Thyroid gland (tissue), 4 donors: ENCODE measurements around the gene BANP. TPM values are rescaled to one million over a fixed set of nuclear protein-coding genes. Genes with fewer than 3 reads are reported as not detected.

Experiments
- DNase-seq, 2 donors: peaks; one replicate each; pipeline ENCODE4 v3.0.0-alpha.2; 2019
- H3K27ac ChIP-seq, 3 donors: fragments of 200-600 bp; sonication (generic); 1 replicate in 2 of 3; 2 replicates in 1 of 3; pipeline ENCODE4 v1.5.1; 2016 to 2019; ENCODE audit warnings: mild to moderate bottlenecking in 1 of 3, moderate library complexity in 1 of 3
- H3K27me3 ChIP-seq: fragments of 200-600 bp; sonication (generic); one replicate; pipeline ENCODE4 v1.5.1; 2019
- H3K36me3 ChIP-seq, 2 donors: fragments of 200-600 bp; sonication (generic); one replicate each; pipeline ENCODE4 v1.5.1; 2016 to 2019
- H3K4me1 ChIP-seq, 2 donors: fragments of 200-600 bp; sonication (generic); one replicate each; pipeline ENCODE4 v1.5.1; 2017 to 2019
- H3K4me3 ChIP-seq, 3 donors: fragments of 200-600 bp; sonication (generic); replicated peaks in 1 of 3; 1 replicate in 2 of 3; 2 replicates in 1 of 3; pipeline ENCODE4 v1.5.1; 2016; ENCODE audit warnings: mild to moderate bottlenecking in 1 of 3
- H3K9me3 ChIP-seq: fragments of 200-600 bp; sonication (generic); one replicate; pipeline ENCODE4 v1.5.1; 2017
- POLR2A ChIP-seq, 2 donors: fragments of 450-650 bp; IDR thresholded peaks; one replicate each; pipeline ENCODE4 v1.6.1; 2017; ENCODE audit warnings: antibody characterized with exemption in 2 of 2, mild to moderate bottlenecking in 2 of 2, moderate library complexity in 1 of 2
- WGBS, 2 donors: methylation state at CpG; one replicate each; pipeline ENCODE4 v1.1.5; 2017; 5-methylcytosine and 5-hydroxymethylcytosine counted together
- intact Hi-C: fragments of 100-400 bp; cut with DNase I; formaldehyde crosslinking; loops from one replicate; pipeline ENCODE4 v1.15.1; 2023
- total RNA-seq, 4 donors: library from RNA; depleted of rRNA; stranded (reverse); fragments of >200 nt; gene quantifications; one replicate each; pipeline ENCODE4 v1.2.3, GENCODE V29; 2016
- TF ChIP-seq, protein P1 (sequence below), 6 experiments: fragments of 200-600 bp in 3 of 6; fragments of 450-650 bp in 3 of 6; sonication (generic) in 3 of 6; IDR thresholded peaks; one replicate each; pipeline ENCODE4 v1.5.1; 2016 to 2019; ENCODE audit warnings: antibody characterized with exemption in 6 of 6, mild to moderate bottlenecking in 2 of 6, inconsistent platforms in 1 of 6, moderate library complexity in 1 of 6

The BANP gene
- total RNA-seq, 4 donors from 2014 or later = 22.8 to 42.7 (median 29.8) TPM

DNA sequence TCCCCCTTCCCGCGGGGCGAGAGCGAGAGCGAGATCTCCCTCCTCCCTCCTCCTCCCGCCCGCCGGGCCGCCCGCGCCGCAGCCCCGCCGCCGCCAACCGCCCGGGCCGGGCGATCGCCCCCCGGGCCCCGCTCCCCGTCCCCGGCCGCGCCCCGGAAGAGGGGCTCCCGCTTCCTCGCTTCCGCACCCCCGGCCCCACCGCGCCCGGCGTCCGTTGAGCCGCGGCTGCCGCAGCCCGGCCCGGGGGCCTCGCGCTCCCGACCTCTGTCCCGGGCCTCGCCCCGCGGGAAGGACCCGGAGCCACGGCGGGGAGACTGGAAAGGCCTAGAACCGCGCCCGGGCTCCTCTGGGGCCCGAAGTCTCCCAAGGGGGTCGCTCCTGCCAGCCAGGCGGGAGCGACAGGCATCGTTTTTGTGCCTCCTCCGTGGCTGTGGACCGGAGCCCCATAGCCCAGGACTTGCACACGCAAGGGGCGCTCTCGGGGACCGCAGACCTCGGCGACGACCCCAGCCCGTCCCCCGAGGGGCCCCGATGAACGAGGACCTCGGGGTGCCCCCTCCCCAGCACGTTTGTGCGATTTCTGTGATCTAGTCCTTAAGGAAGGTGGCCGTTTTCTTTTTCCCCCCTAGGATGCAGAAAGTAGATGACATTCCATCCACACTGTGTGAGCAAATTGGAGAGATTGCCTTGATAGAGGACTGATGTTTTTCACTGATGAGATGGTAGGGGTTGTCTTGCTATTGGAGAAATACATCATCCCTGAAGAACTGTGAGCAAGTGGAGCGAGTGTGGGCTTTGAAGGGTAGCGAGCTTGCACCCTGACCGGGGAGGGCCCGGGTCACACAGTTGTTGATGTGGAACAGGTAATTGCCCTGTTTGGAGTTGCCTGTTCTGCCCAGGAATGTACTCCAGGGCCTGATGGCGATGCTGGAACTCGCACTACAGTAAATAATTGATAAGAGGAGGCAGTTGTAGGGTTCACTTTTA is 611 bp downstream of the BANP start:
- peak overlapping the region; percentile 37 to 91 (median 68) for H3K4me3 ChIP-seq
- peaks cover 23 to 58% of the 10 kb centered on the region in 2 donors for H3K4me1 ChIP-seq
- no peaks in the 10 kb centered on the region for H3K9me3 ChIP-seq
- intact Hi-C loops = no loop called here
- H3K27ac ChIP-seq = peak overlapping the region; percentile 86 to 98 (median 97)
- no peaks in the 10 kb centered on the region for H3K27me3 ChIP-seq
- TF ChIP-seq, protein P1, sequence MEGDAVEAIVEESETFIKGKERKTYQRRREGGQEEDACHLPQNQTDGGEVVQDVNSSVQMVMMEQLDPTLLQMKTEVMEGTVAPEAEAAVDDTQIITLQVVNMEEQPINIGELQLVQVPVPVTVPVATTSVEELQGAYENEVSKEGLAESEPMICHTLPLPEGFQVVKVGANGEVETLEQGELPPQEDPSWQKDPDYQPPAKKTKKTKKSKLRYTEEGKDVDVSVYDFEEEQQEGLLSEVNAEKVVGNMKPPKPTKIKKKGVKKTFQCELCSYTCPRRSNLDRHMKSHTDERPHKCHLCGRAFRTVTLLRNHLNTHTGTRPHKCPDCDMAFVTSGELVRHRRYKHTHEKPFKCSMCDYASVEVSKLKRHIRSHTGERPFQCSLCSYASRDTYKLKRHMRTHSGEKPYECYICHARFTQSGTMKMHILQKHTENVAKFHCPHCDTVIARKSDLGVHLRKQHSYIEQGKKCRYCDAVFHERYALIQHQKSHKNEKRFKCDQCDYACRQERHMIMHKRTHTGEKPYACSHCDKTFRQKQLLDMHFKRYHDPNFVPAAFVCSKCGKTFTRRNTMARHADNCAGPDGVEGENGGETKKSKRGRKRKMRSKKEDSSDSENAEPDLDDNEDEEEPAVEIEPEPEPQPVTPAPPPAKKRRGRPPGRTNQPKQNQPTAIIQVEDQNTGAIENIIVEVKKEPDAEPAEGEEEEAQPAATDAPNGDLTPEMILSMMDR (IDR thresholded peaks at IDR 0.05) = no peak
- TF ChIP-seq POLR2A (IDR thresholded peaks at IDR 0.05) = no peak
- WGBS, 2 donors = 2 to 6% methylated on average over 21 to 45 of the region's 82 CpGs
- peak; percentile 62 to 66 for DNase-seq
- H3K36me3 ChIP-seq = no peaks in the 10 kb centered on the region

DNA sequence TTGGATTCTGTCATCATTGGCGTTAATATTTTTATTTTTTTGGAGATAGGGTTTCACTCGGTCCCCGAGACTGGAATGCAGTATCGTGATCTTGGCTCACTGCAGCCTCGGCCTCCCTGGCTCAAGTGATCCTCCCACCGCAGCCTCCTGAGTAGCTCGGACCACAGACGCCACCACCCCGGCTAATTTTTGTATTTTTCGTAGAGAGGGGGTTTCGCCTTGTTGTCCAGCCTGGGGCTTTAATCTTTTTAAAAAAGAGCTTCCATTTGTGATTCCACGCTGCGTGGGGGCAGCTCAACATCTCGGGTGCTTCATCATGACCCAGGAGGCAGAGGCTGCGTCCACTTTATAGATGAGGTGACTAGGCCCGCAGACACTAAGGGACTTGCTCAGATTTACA is 1.5 kb downstream of the BANP start:
- intact Hi-C loops = no loop called here
- WGBS, 2 donors = 91% methylated on average over 16 of the region's 16 CpGs
- Histone ChIP-seq H3K4me1 (peaks cover 20 to 53% of the 10 kb centered on the region in 2 donors), H3K27me3 (no peaks in the 10 kb centered on the region), H3K36me3 (peaks cover 0 to 6% of the 10 kb centered on the region in 2 donors), H3K27ac (peak overlapping the region in 1 of 3 donors; percentile 97), H3K9me3 (no peaks in the 10 kb centered on the region), H3K4me3 (no peak overlapping the region)
- DNase-seq = no peak
- TF ChIP-seq, protein P1 (IDR thresholded peaks at IDR 0.05) = no peak
- no peak for TF ChIP-seq POLR2A (IDR thresholded peaks at IDR 0.05)

DNA sequence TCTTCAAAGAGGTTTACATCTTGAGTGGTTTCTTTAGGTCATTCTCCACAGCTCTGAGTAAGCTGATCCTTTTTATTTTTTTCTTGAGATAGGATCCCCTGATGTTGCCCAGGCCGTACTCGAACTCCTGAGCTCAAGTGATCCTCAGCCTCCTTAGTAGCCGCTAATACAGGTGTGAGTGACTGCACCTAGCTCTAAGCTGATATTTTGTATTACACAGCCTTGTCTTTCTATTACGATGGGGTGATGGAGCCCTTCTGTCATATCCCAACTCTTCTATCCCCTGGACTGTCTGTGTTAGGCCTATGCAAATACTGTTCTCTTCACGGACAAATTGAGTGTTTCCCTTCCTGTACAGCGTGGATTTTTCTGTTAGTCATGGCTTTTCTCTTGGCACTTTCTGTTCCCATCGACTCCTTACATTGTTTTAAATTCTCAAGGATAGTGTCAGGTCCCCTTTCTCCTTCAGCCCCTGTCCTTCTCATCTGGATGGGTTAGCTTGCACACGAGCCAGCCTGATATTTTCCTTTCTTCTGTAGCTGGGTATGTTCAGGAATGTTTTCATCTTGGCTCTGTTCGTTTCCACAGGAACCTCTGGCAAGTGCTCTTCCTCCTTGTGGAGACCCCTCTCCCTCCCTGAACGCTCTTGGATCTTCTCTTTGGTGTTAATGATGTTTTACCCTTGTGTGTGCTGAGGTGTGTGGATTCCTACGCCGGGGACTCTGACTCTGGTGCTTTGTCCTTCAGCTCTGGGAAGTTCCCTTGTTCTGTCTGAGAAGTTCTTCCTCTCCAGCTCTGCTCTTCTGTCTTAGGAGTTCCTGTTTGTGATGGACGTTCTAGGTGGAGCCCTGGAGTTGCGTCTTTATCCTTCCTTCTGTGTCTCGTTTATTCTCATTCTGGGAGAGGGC is 2.3 kb downstream of the BANP start:
- intact Hi-C loops = no loop called here
- Histone ChIP-seq H3K9me3 (no peaks in the 10 kb centered on the region), H3K27me3 (no peaks in the 10 kb centered on the region), H3K4me3 (no peak overlapping the region), H3K36me3 (peaks cover 0 to 6% of the 10 kb centered on the region in 2 donors), H3K4me1 (peaks cover 17 to 47% of the 10 kb centered on the region in 2 donors), H3K27ac (peak overlapping the region in 1 of 3 donors; percentile 66)
- DNase-seq = no peak
- TF ChIP-seq, protein P1 (IDR thresholded peaks at IDR 0.05) = no peak
- no peak for TF ChIP-seq POLR2A (IDR thresholded peaks at IDR 0.05)
- WGBS, 2 donors = 69 to 74% methylated on average over 15 of the region's 15 CpGs

DNA sequence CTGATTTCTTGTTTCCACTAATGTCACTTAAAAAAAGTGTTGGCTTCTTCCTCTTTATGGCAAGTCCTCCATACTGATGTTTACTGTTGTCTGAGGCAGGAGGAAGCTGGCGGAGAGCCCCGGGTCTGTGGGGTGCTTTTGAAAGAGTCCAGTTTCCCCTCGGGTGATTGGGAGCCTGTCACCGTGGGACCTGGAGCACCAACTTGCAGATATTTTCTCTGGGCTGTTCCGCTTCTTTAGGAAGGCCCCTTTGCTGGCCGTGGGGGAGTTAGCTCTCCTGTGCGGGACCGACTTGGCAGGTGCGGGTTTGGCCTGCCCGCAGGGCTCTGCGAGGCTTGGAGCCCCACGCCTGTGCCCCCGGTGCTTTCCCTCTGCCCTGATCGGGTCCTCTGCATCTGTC is 3.1 kb downstream of the BANP start:
- WGBS, 2 donors = 81 to 85% methylated on average over 12 to 14 of the region's 14 CpGs
- H3K4me3 ChIP-seq = no peak overlapping the region
- H3K9me3 ChIP-seq = no peaks in the 10 kb centered on the region
- H3K27me3 ChIP-seq = no peaks in the 10 kb centered on the region
- no peak for DNase-seq
- H3K4me1 ChIP-seq = peaks cover 13 to 39% of the 10 kb centered on the region in 2 donors
- H3K27ac ChIP-seq = peak overlapping the region in 1 of 3 donors; percentile 23
- TF ChIP-seq POLR2A (IDR thresholded peaks at IDR 0.05) = no peak
- TF ChIP-seq, protein P1 (IDR thresholded peaks at IDR 0.05) = no peak
- H3K36me3 ChIP-seq = peaks cover 0 to 6% of the 10 kb centered on the region in 2 donors
- intact Hi-C loops = no loop called here
